ENCODE measurements around the gene LAMC1. TPM values are rescaled to one million over a fixed set of nuclear protein-coding genes. Genes with fewer than 3 reads are reported as not detected.

The LAMC1 gene
- total and polyA plus RNA-seq, 2 of the 4 experiments (the other 2 are of a cell fraction): 249 to 394 TPM

GRCh38 chr1:183000167-183000962 is 22.9 kb upstream of the LAMC1 start:
- dilution Hi-C loops (cut with HindIII; ENCODE audit: low sequenced_read_pairs, unreplicated experiment): no loop called here
- ATAC-seq (ENCODE audit: low read depth): no peak
- H3K18ac ChIP-seq (ENCODE audit: low read depth, low read length): no peak overlapping the region
- no peak overlapping the region for H2BK15ac ChIP-seq (ENCODE audit: low read depth, low read length)
- no peak overlapping the region for H3K4me3 ChIP-seq (ENCODE audit: insufficient read depth, low read depth, low read length)
- no peak overlapping the region for H3K23ac ChIP-seq (ENCODE audit: low read depth, low read length)
- BruUV-seq (replicated peaks): no TSS peak
- CTCF ChIA-PET: interaction anchor here (0.5 to 0.7 kb wide), 2 partner anchors 16 to 204 kb away, joined by 3 read pairs; no protein-coding TSS in a partner anchor
- no peak overlapping the region for H2BK120ac ChIP-seq (ENCODE audit: low read depth, low read length)
- no peaks in the 10 kb centered on the region for H3K9me3 ChIP-seq (ENCODE audit: control insufficient read depth, insufficient read depth, low read length)
- H3K27me3 ChIP-seq (ENCODE audit: control insufficient read depth, insufficient read depth, low read length): no peaks in the 10 kb centered on the region
- WGBS, 2 experiments (ENCODE audit: extremely low coverage in 2 of 2, insufficient read length in 1 of 2): 100% methylated on average over 1 of the region's 4 CpGs; no CpG with 5 or more reads in 1 of the 2 experiments
- no peak overlapping the region for H4K5ac ChIP-seq (ENCODE audit: low read depth, low read length)
- no peak overlapping the region for H3K4ac ChIP-seq (ENCODE audit: low read depth, low read length)
- H3K36me3 ChIP-seq (ENCODE audit: control insufficient read depth, insufficient read depth, low read length): no peaks in the 10 kb centered on the region
- TF ChIP-seq CEBPB (IDR thresholded peaks at IDR 0.05; ENCODE audit: low read depth, low read length) (no peak), RCOR1 (IDR thresholded peaks at IDR 0.05; ENCODE audit: insufficient replicate concordance, low read length) (no peak), CHD1 (IDR thresholded peaks at IDR 0.05; ENCODE audit: low read depth, low read length) (no peak), MAFK (IDR thresholded peaks at IDR 0.05; ENCODE audit: low read depth, low read length) (no peak), BHLHE40 (IDR thresholded peaks at IDR 0.05; ENCODE audit: low read depth, low read length) (no peak), RAD21 (IDR thresholded peaks at IDR 0.05; ENCODE audit: low read length) (no peak)
- no peak for DNase-seq
- in situ Hi-C loops (cut with MboI; ENCODE audit: low sequenced_read_pairs): no loop called here
- H2BK20ac ChIP-seq (ENCODE audit: low read depth, low read length): no peak overlapping the region
- H3K4me2 ChIP-seq (ENCODE audit: low read depth, low read length): no peak overlapping the region
- H2AFZ ChIP-seq (replicated peaks; ENCODE audit: low read length, poor library complexity): no peak overlapping the region
- H3K9me1 ChIP-seq (ENCODE audit: insufficient read depth, low read length): no peaks in the 10 kb centered on the region
- H3K56ac ChIP-seq (ENCODE audit: extremely low read depth, insufficient read depth, low read length): no peak overlapping the region
- POLR2A ChIA-PET (ENCODE audit: unreplicated experiment): no interaction called here
- intact Hi-C loops (cut with micrococcal nuclease): no loop called here
- H3K27ac ChIP-seq (ENCODE audit: insufficient read depth, low read length): no peak overlapping the region
- no peak overlapping the region for H2BK5ac ChIP-seq (ENCODE audit: low read depth, low read length, poor library complexity, severe bottlenecking)
- H3K4me1 ChIP-seq (ENCODE audit: control insufficient read depth, insufficient read depth, low read length): peaks cover 1% of the 10 kb centered on the region; the same call in 1 of the 2 replicates
- H3K79me1 ChIP-seq (ENCODE audit: low read depth in 1 of 2, low read length in 2 of 2): no peaks in the 10 kb centered on the region
- no peak overlapping the region for H2AK9ac ChIP-seq (replicated peaks; ENCODE audit: low read depth, low read length, poor library complexity)
- H2AK5ac ChIP-seq (ENCODE audit: low read depth, low read length): no peak overlapping the region
- no peak overlapping the region for H3K9ac ChIP-seq (ENCODE audit: low read depth, low read length)
- no peak overlapping the region for H3K14ac ChIP-seq (replicated peaks; ENCODE audit: low read depth, low read length)
- H4K8ac ChIP-seq (ENCODE audit: low read depth in 2 of 2, low read length in 2 of 2): no peak overlapping the region
- H4K20me1 ChIP-seq (ENCODE audit: insufficient read depth, low read length): no peaks in the 10 kb centered on the region
- no peak overlapping the region for H4K91ac ChIP-seq (ENCODE audit: insufficient read depth, low read depth, low read length)

All from IMR-90 (cell line).